Suprapubic skin (tissue), 3 donors: Measurements from ENCODE around the gene CEP57.

Source experiments
- CTCF ChIP-seq, 2 donors: fragments of 200-600 bp in 1 of 2; fragments of 450-650 bp in 1 of 2; sonication (generic) in 1 of 2; IDR thresholded peaks; one replicate each; pipeline ENCODE4 v1.5.1; 2016 to 2019; ENCODE audit warnings: antibody characterized with exemption in 2 of 2, mild to moderate bottlenecking in 1 of 2, moderate library complexity in 1 of 2
- POLR2A ChIP-seq, 2 donors: fragments of 450-650 bp; IDR thresholded peaks; one replicate each; pipeline ENCODE4 v1.6.1; 2017; ENCODE audit warnings: antibody characterized with exemption in 2 of 2, mild to moderate bottlenecking in 2 of 2, moderate library complexity in 2 of 2

GRCh38 chr11:95780544-95780943 lies 9.8 kb upstream of the CEP57 start:
- TF ChIP-seq CTCF (IDR thresholded peaks at IDR 0.05) (no peak), POLR2A (IDR thresholded peaks at IDR 0.05) (no peak)
